ENCODE results near the gene ALKBH3. TPM values are rescaled to one million over a fixed set of nuclear protein-coding genes. Genes with fewer than 3 reads are reported as not detected.

The ALKBH3 gene
- total and polyA plus RNA-seq, 2 experiments from 2014 or later, result 10.7 to 10.8 TPM

GRCh38 chr11:43916621-43917020 is 36.0 kb downstream of the ALKBH3 start:
- TF ChIP-seq NANOG (IDR thresholded peaks at IDR 0.05; ENCODE audit: borderline replicate concordance), result no peak
- TF ChIP-seq ZNF331 (CRISPR knock-in tag; IDR thresholded peaks at IDR 0.05; ENCODE audit: low read depth), result no peak
- TF ChIP-seq, protein P1, sequence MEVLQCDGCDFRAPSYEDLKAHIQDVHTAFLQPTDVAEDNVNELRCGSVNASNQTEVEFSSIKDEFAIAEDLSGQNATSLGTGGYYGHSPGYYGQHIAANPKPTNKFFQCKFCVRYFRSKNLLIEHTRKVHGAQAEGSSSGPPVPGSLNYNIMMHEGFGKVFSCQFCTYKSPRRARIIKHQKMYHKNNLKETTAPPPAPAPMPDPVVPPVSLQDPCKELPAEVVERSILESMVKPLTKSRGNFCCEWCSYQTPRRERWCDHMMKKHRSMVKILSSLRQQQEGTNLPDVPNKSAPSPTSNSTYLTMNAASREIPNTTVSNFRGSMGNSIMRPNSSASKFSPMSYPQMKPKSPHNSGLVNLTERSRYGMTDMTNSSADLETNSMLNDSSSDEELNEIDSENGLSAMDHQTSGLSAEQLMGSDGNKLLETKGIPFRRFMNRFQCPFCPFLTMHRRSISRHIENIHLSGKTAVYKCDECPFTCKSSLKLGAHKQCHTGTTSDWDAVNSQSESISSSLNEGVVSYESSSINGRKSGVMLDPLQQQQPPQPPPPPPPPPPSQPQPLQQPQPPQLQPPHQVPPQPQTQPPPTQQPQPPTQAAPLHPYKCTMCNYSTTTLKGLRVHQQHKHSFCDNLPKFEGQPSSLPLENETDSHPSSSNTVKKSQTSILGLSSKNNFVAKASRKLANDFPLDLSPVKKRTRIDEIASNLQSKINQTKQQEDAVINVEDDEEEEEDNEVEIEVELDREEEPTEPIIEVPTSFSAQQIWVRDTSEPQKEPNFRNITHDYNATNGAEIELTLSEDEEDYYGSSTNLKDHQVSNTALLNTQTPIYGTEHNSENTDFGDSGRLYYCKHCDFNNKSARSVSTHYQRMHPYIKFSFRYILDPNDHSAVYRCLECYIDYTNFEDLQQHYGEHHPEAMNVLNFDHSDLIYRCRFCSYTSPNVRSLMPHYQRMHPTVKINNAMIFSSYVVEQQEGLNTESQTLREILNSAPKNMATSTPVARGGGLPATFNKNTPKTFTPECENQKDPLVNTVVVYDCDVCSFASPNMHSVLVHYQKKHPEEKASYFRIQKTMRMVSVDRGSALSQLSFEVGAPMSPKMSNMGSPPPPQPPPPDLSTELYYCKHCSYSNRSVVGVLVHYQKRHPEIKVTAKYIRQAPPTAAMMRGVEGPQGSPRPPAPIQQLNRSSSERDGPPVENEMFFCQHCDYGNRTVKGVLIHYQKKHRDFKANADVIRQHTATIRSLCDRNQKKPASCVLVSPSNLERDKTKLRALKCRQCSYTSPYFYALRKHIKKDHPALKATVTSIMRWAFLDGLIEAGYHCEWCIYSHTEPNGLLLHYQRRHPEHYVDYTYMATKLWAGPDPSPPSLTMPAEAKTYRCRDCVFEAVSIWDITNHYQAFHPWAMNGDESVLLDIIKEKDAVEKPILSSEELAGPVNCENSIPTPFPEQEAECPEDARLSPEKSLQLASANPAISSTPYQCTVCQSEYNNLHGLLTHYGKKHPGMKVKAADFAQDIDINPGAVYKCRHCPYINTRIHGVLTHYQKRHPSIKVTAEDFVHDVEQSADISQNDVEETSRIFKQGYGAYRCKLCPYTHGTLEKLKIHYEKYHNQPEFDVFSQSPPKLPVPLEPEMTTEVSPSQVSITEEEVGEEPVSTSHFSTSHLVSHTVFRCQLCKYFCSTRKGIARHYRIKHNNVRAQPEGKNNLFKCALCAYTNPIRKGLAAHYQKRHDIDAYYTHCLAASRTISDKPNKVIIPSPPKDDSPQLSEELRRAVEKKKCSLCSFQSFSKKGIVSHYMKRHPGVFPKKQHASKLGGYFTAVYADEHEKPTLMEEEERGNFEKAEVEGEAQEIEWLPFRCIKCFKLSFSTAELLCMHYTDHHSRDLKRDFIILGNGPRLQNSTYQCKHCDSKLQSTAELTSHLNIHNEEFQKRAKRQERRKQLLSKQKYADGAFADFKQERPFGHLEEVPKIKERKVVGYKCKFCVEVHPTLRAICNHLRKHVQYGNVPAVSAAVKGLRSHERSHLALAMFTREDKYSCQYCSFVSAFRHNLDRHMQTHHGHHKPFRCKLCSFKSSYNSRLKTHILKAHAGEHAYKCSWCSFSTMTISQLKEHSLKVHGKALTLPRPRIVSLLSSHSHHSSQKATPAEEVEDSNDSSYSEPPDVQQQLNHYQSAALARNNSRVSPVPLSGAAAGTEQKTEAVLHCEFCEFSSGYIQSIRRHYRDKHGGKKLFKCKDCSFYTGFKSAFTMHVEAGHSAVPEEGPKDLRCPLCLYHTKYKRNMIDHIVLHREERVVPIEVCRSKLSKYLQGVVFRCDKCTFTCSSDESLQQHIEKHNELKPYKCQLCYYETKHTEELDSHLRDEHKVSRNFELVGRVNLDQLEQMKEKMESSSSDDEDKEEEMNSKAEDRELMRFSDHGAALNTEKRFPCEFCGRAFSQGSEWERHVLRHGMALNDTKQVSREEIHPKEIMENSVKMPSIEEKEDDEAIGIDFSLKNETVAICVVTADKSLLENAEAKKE (CRISPR knock-in tag; IDR thresholded peaks at IDR 0.05), result no peak
- TF ChIP-seq, protein P2, sequence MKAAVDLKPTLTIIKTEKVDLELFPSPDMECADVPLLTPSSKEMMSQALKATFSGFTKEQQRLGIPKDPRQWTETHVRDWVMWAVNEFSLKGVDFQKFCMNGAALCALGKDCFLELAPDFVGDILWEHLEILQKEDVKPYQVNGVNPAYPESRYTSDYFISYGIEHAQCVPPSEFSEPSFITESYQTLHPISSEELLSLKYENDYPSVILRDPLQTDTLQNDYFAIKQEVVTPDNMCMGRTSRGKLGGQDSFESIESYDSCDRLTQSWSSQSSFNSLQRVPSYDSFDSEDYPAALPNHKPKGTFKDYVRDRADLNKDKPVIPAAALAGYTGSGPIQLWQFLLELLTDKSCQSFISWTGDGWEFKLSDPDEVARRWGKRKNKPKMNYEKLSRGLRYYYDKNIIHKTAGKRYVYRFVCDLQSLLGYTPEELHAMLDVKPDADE (IDR thresholded peaks at IDR 0.05), result no peak
- no peak for TF ChIP-seq EZH2 (IDR thresholded peaks at IDR 0.05; ENCODE audit: low read depth, unreplicated experiment)
- TF ChIP-seq ZNF114 (CRISPR knock-in tag; IDR thresholded peaks at IDR 0.05), result no peak
- no peak for TF ChIP-seq JUNB (IDR thresholded peaks at IDR 0.05; ENCODE audit: unreplicated experiment)
- no peaks in the 10 kb centered on the region for H3K36me3 ChIP-seq (ENCODE audit: insufficient read depth)
- no peak overlapping the region for H3K27ac Mint-ChIP-seq
- no peaks in the 10 kb centered on the region for H3K9me2 ChIP-seq (ENCODE audit: insufficient read depth)
- H3K27ac ChIP-seq (ENCODE audit: low read depth), result no peak overlapping the region
- no peaks in the 10 kb centered on the region for H3K27me3 ChIP-seq (ENCODE audit: insufficient read depth)
- no peak overlapping the region for H3K4me2 ChIP-seq
- peaks cover 25% of the 10 kb centered on the region for H3K4me1 ChIP-seq (ENCODE audit: insufficient read depth)
- no peak overlapping the region for H3K4me3 ChIP-seq
- H3K27me3 Mint-ChIP-seq (ENCODE audit: insufficient read depth, low read depth, poor library complexity), result no peaks in the 10 kb centered on the region
- DNase-seq (ENCODE audit: low spot score), result no peak
- no peaks in the 10 kb centered on the region for H3K9me3 Mint-ChIP-seq
- ATAC-seq, result no peak
- no peak overlapping the region for H2AFZ ChIP-seq
- peaks cover 8% of the 10 kb centered on the region; the same call in 2 of the 3 replicates for H3K36me3 Mint-ChIP-seq (ENCODE audit: low read depth)
- no peaks in the 10 kb centered on the region for H4K20me1 ChIP-seq (replicated peaks; ENCODE audit: insufficient read depth)
- no peak overlapping the region for H3K4me3 Mint-ChIP-seq
- H3K79me2 ChIP-seq (replicated peaks; ENCODE audit: insufficient read depth), result no peaks in the 10 kb centered on the region
- peaks cover 21% of the 10 kb centered on the region for H3K4me1 Mint-ChIP-seq
- H3F3A ChIP-seq (replicated peaks; ENCODE audit: low read depth), result no peaks in the 10 kb centered on the region
